GM12892 (cell line): ENCODE data around the gene ACAP3.

Experiments used
- POLR2A ChIP-seq: IDR thresholded peaks from 2 replicates; pipeline ENCODE4 v1.6.1; 2011; ENCODE audit warnings: low read depth, low read length, control low read depth
- POLR2AphosphoS5 ChIP-seq: IDR thresholded peaks from 2 replicates; pipeline ENCODE4 v1.6.1; 2011; ENCODE audit warnings: low read depth, low read length, control low read depth
- TAF1 ChIP-seq: IDR thresholded peaks from 2 replicates; pipeline ENCODE4 v1.6.1; 2011; ENCODE audit warnings: low read depth, mild to moderate bottlenecking, control low read depth, low read length, borderline replicate concordance

GRCh38 chr1:1356796-1357401 lies 49.2 kb upstream of the ACAP3 start:
- TF ChIP-seq POLR2AphosphoS5 (no peak), POLR2A (no peak), TAF1 (no peak)
